SIG-M5 treated with dmso at 0.1 percent for 504 hours (cell line): ENCODE data around the gene TOB1.
"Not testable (repeated sequence)": the region's sequence is repeated elsewhere in the genome, so short reads cannot be mapped to it uniquely, and the experiment has no call there.

ENCODE experiments used
- DNase-seq: peaks from one replicate; lab custom pipeline; 2025; ENCODE audit not compliant: unreplicated experiment; lab: John Stamatoyannopoulos, UW

The TOB1 gene

GRCh38 chr17:50898369-50899004 is 32.3 kb upstream of the TOB1 start:
- DNase-seq = no peak

GRCh38 chr17:50894513-50894912 is 28.4 kb upstream of the TOB1 start:
- not testable (repeated sequence) for DNase-seq

GRCh38 chr17:50893183-50893993 is 27.2 kb upstream of the TOB1 start:
- no peak for DNase-seq

- DNase-seq = peak; percentile 17
These were observed 26.1 kb upstream of the TOB1 start for GRCh38 chr17:50892101-50892776.

- no peak for DNase-seq
These were observed 25.4 kb upstream of the TOB1 start for GRCh38 chr17:50891577-50891989.

GRCh38 chr17:50890675-50891516 is 24.7 kb upstream of the TOB1 start:
- no peak for DNase-seq

GRCh38 chr17:50889528-50890118 is 23.5 kb upstream of the TOB1 start:
- no peak for DNase-seq

GRCh38 chr17:50887705-50888245 is 21.6 kb upstream of the TOB1 start:
- no peak for DNase-seq

GRCh38 chr17:50884439-50885311 is 18.5 kb upstream of the TOB1 start:
- DNase-seq = no peak

GRCh38 chr17:50883850-50884438 is 17.8 kb upstream of the TOB1 start:
- peak; percentile 87 for DNase-seq

GRCh38 chr17:50882851-50883250 is 16.7 kb upstream of the TOB1 start:
- DNase-seq = no peak

- DNase-seq = no peak
These were observed 15.0 kb upstream of the TOB1 start for GRCh38 chr17:50881182-50881581.

- no peak for DNase-seq
These were observed 12.9 kb upstream of the TOB1 start for GRCh38 chr17:50879086-50879485.

- no peak for DNase-seq
These were observed 11.7 kb upstream of the TOB1 start for GRCh38 chr17:50877838-50878237.

- not testable (repeated sequence) for DNase-seq
These were observed 10.9 kb upstream of the TOB1 start for GRCh38 chr17:50877042-50877441.

- no peak for DNase-seq
These were observed 8.9 kb upstream of the TOB1 start for GRCh38 chr17:50875074-50875473.

GRCh38 chr17:50872710-50873424 is 6.7 kb upstream of the TOB1 start:
- DNase-seq = peak; percentile 44

- DNase-seq = no peak
These were observed 5.7 kb upstream of the TOB1 start for GRCh38 chr17:50871898-50872297.
